K562 (cell line): ENCODE data around the gene FAM111B. TPM values are rescaled to one million over a fixed set of nuclear protein-coding genes. Genes with fewer than 3 reads are reported as not detected.

Source experiments
- ATF3 ChIP-seq, 2 experiments: fragments of 450-650 bp in 1 of 2; sonication (generic) in 1 of 2; formaldehyde crosslinking in 1 of 2; IDR thresholded peaks in 1 of 2; conservative IDR thresholded peaks in 1 of 2; 2 replicates each; pipeline versions ENCODE4 v1.6.1 to v1.8.1; 2016 to 2023; ENCODE audit warnings: mild to moderate bottlenecking in 2 of 2, moderate library complexity in 2 of 2, inconsistent platforms in 1 of 2, missing genetic modification reagents in 1 of 2
- BCL6 ChIP-seq: fragments of 250-450 bp; sonication (Bioruptor Pico); IDR thresholded peaks from 2 replicates; pipeline ENCODE4 v1.4.0; 2020
- BDP1 ChIP-seq: IDR thresholded peaks from 3 replicates; pipeline ENCODE4 v1.6.1; 2011; ENCODE audit not compliant: insufficient read length, insufficient read depth
- DMBX1 ChIP-seq: fragments of 250-450 bp; sonication (Bioruptor Pico); IDR thresholded peaks from 2 replicates; pipeline ENCODE4 v1.8.0; 2022; ENCODE audit warnings: inconsistent platforms, mild to moderate bottlenecking, moderate library complexity, borderline replicate concordance
- ETV6 ChIP-seq, 3 experiments: fragments of 150-350 bp in 1 of 3; sonication (generic) in 1 of 3; formaldehyde crosslinking in 1 of 3; IDR thresholded peaks; 2 replicates each; pipeline versions ENCODE4 v1.6.1 to v1.8.0; 2014 to 2022; ENCODE audit warnings: borderline replicate concordance in 2 of 3, low read depth in 2 of 3, antibody characterized with exemption in 1 of 3, low read length in 1 of 3, mild to moderate bottlenecking in 1 of 3, missing genetic modification reagents in 1 of 3
- FOXJ3 ChIP-seq: sonication (generic); formaldehyde crosslinking; IDR thresholded peaks from 2 replicates; pipeline ENCODE4 v1.4.0; 2020; ENCODE audit warnings: mild to moderate bottlenecking, missing genetic modification reagents
- FUS ChIP-seq: fragments of 200-400 bp; formaldehyde crosslinking; optimal IDR thresholded peaks from 2 replicates; pipeline ENCODE3; 2017; ENCODE audit warnings: low read depth, low read length
- GTF2A2 ChIP-seq: IDR thresholded peaks from 2 replicates; pipeline ENCODE4 v1.6.1; 2016; ENCODE audit warnings: mild to moderate bottlenecking, missing genetic modification characterization, missing compliant biosample characterization
- MAFK ChIP-seq: IDR thresholded peaks from 2 replicates; pipeline ENCODE4 v1.6.1; 2011; ENCODE audit warnings: low read length, improper control_type of control experiment
- MTF1 ChIP-seq: fragments of 250-450 bp; sonication (Bioruptor Pico); IDR thresholded peaks from 2 replicates; pipeline ENCODE4 v1.9.0; 2021; ENCODE audit warnings: moderate library complexity, mild to moderate bottlenecking, inconsistent platforms, borderline replicate concordance
- NCOA6 ChIP-seq: fragments of 450-650 bp; IDR thresholded peaks from 2 replicates; pipeline ENCODE4 v1.6.1; 2017; ENCODE audit warnings: mild to moderate bottlenecking
- NUFIP1 ChIP-seq: fragments of 450-650 bp; IDR thresholded peaks from 2 replicates; pipeline ENCODE4 v1.6.1; 2018; ENCODE audit not compliant: partially characterized antibody
- PHF20 ChIP-seq: fragments of 450-650 bp; IDR thresholded peaks from 2 replicates; pipeline ENCODE4 v1.6.1; 2018; ENCODE audit not compliant: partially characterized antibody
- RBM14 ChIP-seq: fragments of 200-400 bp; formaldehyde crosslinking; IDR thresholded peaks from 2 replicates; pipeline ENCODE4 v1.6.1; 2018; ENCODE audit warnings: low read depth, mild to moderate bottlenecking, low read length, moderate library complexity, borderline replicate concordance; ENCODE audit not compliant: insufficient read depth
- SFPQ ChIP-seq: fragments of 200-400 bp; formaldehyde crosslinking; IDR thresholded peaks from 2 replicates; pipeline ENCODE4 v1.6.1; 2017; ENCODE audit warnings: mild to moderate bottlenecking, low read depth, low read length, moderate library complexity
- USF1 ChIP-seq: sonication (generic); formaldehyde crosslinking; IDR thresholded peaks from 2 replicates; pipeline ENCODE4 v1.9.0; 2022; ENCODE audit warnings: mild to moderate bottlenecking, missing genetic modification reagents
- VEZF1 ChIP-seq: fragments of 200-800 bp; sonication (Bioruptor generic); IDR thresholded peaks from 2 replicates; pipeline ENCODE4 v1.6.1; 2017; ENCODE audit warnings: missing genetic modification characterization, missing compliant biosample characterization
- ZKSCAN3 ChIP-seq: fragments of 250-450 bp; sonication (Bioruptor Pico); IDR thresholded peaks from 2 replicates; pipeline ENCODE4 v1.4.0; 2020
- ZNF324 ChIP-seq: fragments of 250-450 bp; sonication (Bioruptor Pico); IDR thresholded peaks from 2 replicates; pipeline ENCODE4 v1.4.0; 2020; ENCODE audit warnings: mild to moderate bottlenecking
- ZNF444 ChIP-seq: fragments of 250-450 bp; sonication (Bioruptor Pico); IDR thresholded peaks from 2 replicates; pipeline ENCODE4 v1.4.0; 2020; ENCODE audit warnings: mild to moderate bottlenecking, moderate library complexity
- ZNF699 ChIP-seq: fragments of 250-450 bp; sonication (Bioruptor Pico); IDR thresholded peaks from 2 replicates; pipeline ENCODE4 v1.8.0; 2021; ENCODE audit warnings: mild to moderate bottlenecking, moderate library complexity; ENCODE audit not compliant: insufficient replicate concordance
- polyA plus RNA-seq, 8 experiments: library from polyadenylated mRNA; depleted of rRNA in 4 of 8; stranded (reverse) in 5 of 8; unstranded in 3 of 8; fragments of >200 nt; fragmentation: Nextera tagmentation in 2 of 8; fragmentation: Illumina TruSeq in 1 of 8; extraction: Ambion mirVana in 2 of 8; extraction: Trizol in 1 of 8; gene quantifications; 2 replicates each; pipeline versions ENCODE4 v1.2.1 to v1.2.3, GENCODE V29; 2011 to 2014; ENCODE audit warnings: inconsistent platforms in 1 of 8, missing spikeins in 1 of 8
- total RNA-seq, 7 experiments: library from RNA; depleted of rRNA in 6 of 7; stranded (reverse); fragments of >200 nt in 6 of 7; fragmentation: Illumina TruSeq in 2 of 7; extraction: Trizol in 2 of 7; gene quantifications; 2 replicates each; pipeline versions ENCODE4 v1.2.1 to v1.2.3, GENCODE V29; 2011 to 2021; ENCODE audit warnings: low replicate concordance in 1 of 7

The FAM111B gene
- total and polyA plus RNA-seq, 9 of the 15 experiments (the other 6 are each of a cell fraction or from before 2014, with no cell fraction given) = 0.01 to 0.33 (median 0.06) TPM; not detected in 5

DNA sequence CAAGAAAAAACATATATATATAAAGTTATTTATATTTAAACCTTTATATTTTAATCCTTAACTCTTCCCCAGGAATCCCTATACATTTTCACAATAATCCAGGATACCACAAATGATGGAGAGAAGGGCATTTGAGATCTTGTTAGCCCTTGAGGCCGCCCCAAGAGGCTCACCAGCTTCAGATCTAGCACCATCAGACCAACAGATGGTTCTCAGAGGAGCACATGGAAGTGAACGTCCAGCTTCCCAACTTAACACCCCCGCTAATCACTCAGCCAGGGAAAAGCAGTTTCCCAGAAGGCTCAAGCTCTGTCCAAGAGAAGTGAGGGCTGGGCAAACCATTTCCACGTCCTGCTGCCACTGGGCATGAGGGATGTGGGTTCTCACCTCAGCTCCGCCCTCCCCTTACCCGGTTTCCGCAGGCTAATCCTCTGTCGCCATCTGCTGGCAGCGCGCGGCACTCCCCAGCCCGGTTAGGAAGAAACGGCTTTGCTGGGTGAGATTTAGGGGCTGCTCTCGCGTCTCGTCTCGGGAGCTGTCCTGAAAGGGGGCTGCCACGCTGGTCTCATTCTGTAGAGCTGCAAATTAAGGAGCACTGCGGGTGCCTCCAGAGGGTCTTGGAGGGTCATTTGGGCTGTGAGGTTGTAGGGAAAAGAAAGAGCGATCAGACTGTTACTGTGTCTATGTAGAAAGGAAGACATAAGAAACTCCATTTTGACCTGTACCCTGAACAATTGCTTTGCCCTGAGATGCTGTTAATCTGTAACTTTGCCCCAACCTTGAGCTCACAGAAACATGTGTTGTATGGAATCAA lies 28.8 kb downstream of the FAM111B start (continued):
- TF ChIP-seq ATF3 (IDR thresholded peaks at IDR 0.05) = no peak
- TF ChIP-seq ATF3 (CRISPR knock-in tag; conservative IDR thresholded peaks at IDR 0.05) = no peak
- no peak for TF ChIP-seq NCOA6
- no peak for TF ChIP-seq FUS
- no peak for TF ChIP-seq GTF2A2 (tag)
- no peak for TF ChIP-seq USF1 (CRISPR knock-in tag)
- no peak for TF ChIP-seq ETV6 (IDR thresholded peaks at IDR 0.05; ENCODE audit: borderline replicate concordance in 1 of 2, low read depth in 2 of 2, low read length in 1 of 2)
- no peak for TF ChIP-seq ETV6 (CRISPR knock-in tag; IDR thresholded peaks at IDR 0.05; ENCODE audit: borderline replicate concordance)
- TF ChIP-seq NUFIP1 = no peak
- TF ChIP-seq MTF1 (CRISPR knock-in tag) = no peak
- TF ChIP-seq RBM14 = no peak
- 0 out of 2 replicates have a peak, but pooled peaks have one; percentile 21 for TF ChIP-seq DMBX1 (CRISPR knock-in tag)
- TF ChIP-seq BDP1 = no peak
- no peak for TF ChIP-seq FOXJ3 (CRISPR knock-in tag)
- TF ChIP-seq ZNF444 (CRISPR knock-in tag) = no peak
- no peak for TF ChIP-seq SFPQ
- TF ChIP-seq ZNF699 (CRISPR knock-in tag) = no peak
- no peak for TF ChIP-seq MAFK
- TF ChIP-seq ZKSCAN3 = no peak
- no peak for TF ChIP-seq ZNF324 (CRISPR knock-in tag)
- no peak for TF ChIP-seq BCL6 (CRISPR knock-in tag)
- peak; percentile 64 for TF ChIP-seq VEZF1 (CRISPR knock-in tag)
- no peak for TF ChIP-seq PHF20
